Measurements from ENCODE around the gene PCGF6. TPM values are rescaled to one million over a fixed set of nuclear protein-coding genes. Genes with fewer than 3 reads are reported as not detected.

The PCGF6 gene
- total RNA-seq, 2 experiments from 2014 or later: 13.3 to 14.5 TPM

GRCh38 chr10:103291588-103291987 is 59.4 kb downstream of the PCGF6 start:
- POLR2A ChIA-PET: interaction anchor here (0.7 to 0.9 kb wide), 2 partner anchors 10 to 31 kb away, joined by 3 read pairs; no protein-coding TSS in a partner anchor
- Mint-ChIP-seq H3K27me3 (peaks cover 15% of the 10 kb centered on the region), H3K27ac (no peak overlapping the region), H3K4me3 (no peak overlapping the region), H3K4me1 (ENCODE audit: low read depth) (no peaks in the 10 kb centered on the region), H3K9me3 (no peaks in the 10 kb centered on the region), H3K36me3 (ENCODE audit: low read depth) (no peaks in the 10 kb centered on the region)
- no peak for ATAC-seq
- intact Hi-C loops (cut with micrococcal nuclease): no loop called here
- no peak for TF ChIP-seq CTCF (IDR thresholded peaks at IDR 0.05)
- no peak for DNase-seq
- CTCF ChIA-PET: interaction anchor here (1.3 kb wide), 1 partner anchor 13 kb away, joined by 4 read pairs; no protein-coding TSS in a partner anchor

- Mint-ChIP-seq H3K4me1 (ENCODE audit: low read depth) (no peaks in the 10 kb centered on the region), H3K36me3 (ENCODE audit: low read depth) (no peaks in the 10 kb centered on the region), H3K27ac (no peak overlapping the region), H3K4me3 (no peak overlapping the region), H3K27me3 (peaks cover 25% of the 10 kb centered on the region), H3K9me3 (no peaks in the 10 kb centered on the region)
- TF ChIP-seq CTCF (IDR thresholded peaks at IDR 0.05): no peak
- DNase-seq: no peak
- CTCF ChIA-PET: interaction anchor here (1.3 kb wide), 1 partner anchor 11 kb away, joined by 5 read pairs; the partner anchor contains the start of gene INA
- no peak for ATAC-seq
- POLR2A ChIA-PET: interaction anchor here (0.8 kb wide), 1 partner anchor 9 kb away, joined by 3 read pairs; no protein-coding TSS in a partner anchor
- intact Hi-C loops (cut with micrococcal nuclease): no loop called here
Measured at GRCh38 chr10:103287992-103288391, 62.9 kb downstream of the PCGF6 start.

GRCh38 chr10:103284170-103284569 is 66.8 kb downstream of the PCGF6 start:
- intact Hi-C loops (cut with micrococcal nuclease): no loop called here
- DNase-seq: no peak
- H3K36me3 Mint-ChIP-seq (ENCODE audit: low read depth): no peaks in the 10 kb centered on the region
- peaks cover 49% of the 10 kb centered on the region for H3K27me3 Mint-ChIP-seq
- POLR2A ChIA-PET: no interaction called here
- H3K4me1 Mint-ChIP-seq (ENCODE audit: low read depth): no peaks in the 10 kb centered on the region
- no peak for TF ChIP-seq CTCF (IDR thresholded peaks at IDR 0.05)
- H3K27ac Mint-ChIP-seq: no peak overlapping the region
- no peak for ATAC-seq
- no peak overlapping the region for H3K4me3 Mint-ChIP-seq
- CTCF ChIA-PET: no interaction called here
- no peaks in the 10 kb centered on the region for H3K9me3 Mint-ChIP-seq

- Mint-ChIP-seq H3K9me3 (peaks cover 1% of the 10 kb centered on the region), H3K4me3 (no peak overlapping the region), H3K27ac (no peak overlapping the region), H3K36me3 (ENCODE audit: low read depth) (no peaks in the 10 kb centered on the region), H3K4me1 (ENCODE audit: low read depth) (peaks cover 3% of the 10 kb centered on the region), H3K27me3 (peaks cover 56% of the 10 kb centered on the region)
- DNase-seq (no peak), ATAC-seq (no peak)
- ChIA-PET POLR2A (no interaction called here), CTCF (no interaction called here)
- intact Hi-C loops (cut with micrococcal nuclease): no loop called here
- no peak for TF ChIP-seq CTCF (IDR thresholded peaks at IDR 0.05)
Measured at GRCh38 chr10:103282961-103283360, 68.0 kb downstream of the PCGF6 start.

GRCh38 chr10:103281753-103282152 is 69.2 kb downstream of the PCGF6 start:
- H3K4me3 Mint-ChIP-seq: no peak overlapping the region
- intact Hi-C loops (cut with micrococcal nuclease): no loop called here

More at GRCh38 chr10:103281753-103282152, 69.2 kb downstream of the PCGF6 start:
- peaks cover 3% of the 10 kb centered on the region for H3K4me1 Mint-ChIP-seq (ENCODE audit: low read depth)
- H3K27me3 Mint-ChIP-seq: peaks cover 57% of the 10 kb centered on the region
- ChIA-PET POLR2A (no interaction called here), CTCF (no interaction called here)
- no peak for DNase-seq
- peaks cover 1% of the 10 kb centered on the region for H3K9me3 Mint-ChIP-seq
- no peak for ATAC-seq
- H3K27ac Mint-ChIP-seq: no peak overlapping the region
- no peak for TF ChIP-seq CTCF (IDR thresholded peaks at IDR 0.05)
- no peaks in the 10 kb centered on the region for H3K36me3 Mint-ChIP-seq (ENCODE audit: low read depth)
